Upper lobe of right lung (tissue), 1 donor: Measurements from ENCODE around the gene RBSN. TPM values are rescaled to one million over a fixed set of nuclear protein-coding genes. Genes with fewer than 3 reads are reported as not detected.

Source experiments
- ATAC-seq: fragments of 200-7000 bp; cut with Tn5 transposase; one replicate; pipeline ENCODE4 v1.9.1; 2020; ENCODE audit warnings: mild to moderate bottlenecking, moderate library complexity
- DNase-seq: peaks from one replicate; pipeline ENCODE4 v3.0.0-alpha.2; 2020
- H3K27ac ChIP-seq: fragments of 200-600 bp; one replicate; pipeline ENCODE4 v1.8.0; 2022
- H3K27me3 ChIP-seq: fragments of 200-600 bp; one replicate; pipeline ENCODE4 v1.8.0; 2022; ENCODE audit warnings: mild to moderate bottlenecking
- H3K36me3 ChIP-seq: fragments of 200-600 bp; one replicate; pipeline ENCODE4 v1.8.0; 2022
- H3K4me1 ChIP-seq: fragments of 200-600 bp; one replicate; pipeline ENCODE4 v1.8.0; 2022
- H3K4me3 ChIP-seq: fragments of 200-600 bp; one replicate; pipeline ENCODE4 v1.8.0; 2022; ENCODE audit warnings: mild to moderate bottlenecking
- H3K9me3 ChIP-seq: fragments of 200-600 bp; one replicate; pipeline ENCODE4 v1.8.0; 2022
- CTCF ChIP-seq: fragments of 200-600 bp; IDR thresholded peaks from one replicate; pipeline ENCODE4 v1.8.0; 2022; ENCODE audit warnings: antibody characterized with exemption
- intact Hi-C: fragments of 100-400 bp; cut with DNase I; formaldehyde crosslinking; loops from one replicate; pipeline ENCODE4 v1.11.0; 2022
- total RNA-seq: library from RNA; stranded (reverse); fragmentation: NEBNext Ultra II Directional; extraction: Animal tissue kit (Norgen Biotek cat#: 25700); gene quantifications from one replicate; pipeline ENCODE4 v1.2.1, GENCODE V29; 2021
- donor health status: DM: no; HTN: yes; CAD: no; lungs with severe emphysema.

RBSN gene
- total RNA-seq, 1 donor from 2014 or later = 27.6 TPM

GRCh38 chr3:15064299-15064834, 34.6 kb downstream of the RBSN start:
- no peak for TF ChIP-seq CTCF
- Histone ChIP-seq H3K4me1 (peaks cover 14% of the 10 kb centered on the region), H3K4me3 (peak overlapping the region; percentile 84), H3K27me3 (no peaks in the 10 kb centered on the region), H3K27ac (peak overlapping the region; percentile 88), H3K9me3 (no peaks in the 10 kb centered on the region), H3K36me3 (peaks cover under 1% of the 10 kb centered on the region)
- intact Hi-C loops = no loop called here
- peak; percentile 35 for ATAC-seq
- DNase-seq = no peak

- DNase-seq (no peak), ATAC-seq (no peak)
- Histone ChIP-seq H3K9me3 (no peaks in the 10 kb centered on the region), H3K4me1 (peaks cover 14% of the 10 kb centered on the region), H3K4me3 (peak overlapping the region; percentile 84), H3K27me3 (no peaks in the 10 kb centered on the region), H3K27ac (peak overlapping the region; percentile 88), H3K36me3 (peaks cover 6% of the 10 kb centered on the region)
- intact Hi-C loops = no loop called here
- no peak for TF ChIP-seq CTCF
Measured at GRCh38 chr3:15063656-15064286, 35.2 kb downstream of the RBSN start.

- Histone ChIP-seq H3K36me3 (peaks cover 12% of the 10 kb centered on the region), H3K4me3 (peak overlapping the region; percentile 84), H3K9me3 (no peaks in the 10 kb centered on the region), H3K4me1 (peaks cover 14% of the 10 kb centered on the region), H3K27ac (no peak overlapping the region), H3K27me3 (no peaks in the 10 kb centered on the region)
- intact Hi-C loops = no loop called here
- ATAC-seq = peak; percentile 62
- peak; percentile 83 for DNase-seq
- no peak for TF ChIP-seq CTCF
Measured at GRCh38 chr3:15063238-15063637, 35.7 kb downstream of the RBSN start.

GRCh38 chr3:15060029-15060428, 38.9 kb downstream of the RBSN start:
- intact Hi-C loops = no loop called here
- DNase-seq = no peak
- Histone ChIP-seq H3K4me3 (no peak overlapping the region), H3K27me3 (no peaks in the 10 kb centered on the region), H3K4me1 (peaks cover 14% of the 10 kb centered on the region), H3K9me3 (no peaks in the 10 kb centered on the region), H3K36me3 (peaks cover 23% of the 10 kb centered on the region), H3K27ac (no peak overlapping the region)
- ATAC-seq = no peak
- TF ChIP-seq CTCF = no peak

GRCh38 chr3:15056676-15057404, 42.1 kb downstream of the RBSN start:
- no peak for ATAC-seq
- DNase-seq = no peak
- TF ChIP-seq CTCF = no peak
- Histone ChIP-seq H3K4me3 (no peak overlapping the region), H3K9me3 (no peaks in the 10 kb centered on the region), H3K27me3 (no peaks in the 10 kb centered on the region), H3K4me1 (no peaks in the 10 kb centered on the region), H3K27ac (no peak overlapping the region), H3K36me3 (peaks cover 39% of the 10 kb centered on the region)
- intact Hi-C loops = no loop called here
